GM19395 (cell line): ENCODE data around the gene TPSAB1.
"Not testable (repeated sequence)": the region's sequence is repeated elsewhere in the genome, so short reads cannot be mapped to it uniquely, and the experiment has no call there.

ENCODE experiments used
- ATAC-seq: cut with Tn5 transposase; IDR thresholded peaks from one replicate; pipeline ENCODE4 v1.9.1; 2021; ENCODE audit warnings: mild to moderate bottlenecking, moderate library complexity; ENCODE audit not compliant: unreplicated experiment

The TPSAB1 gene

DNA sequence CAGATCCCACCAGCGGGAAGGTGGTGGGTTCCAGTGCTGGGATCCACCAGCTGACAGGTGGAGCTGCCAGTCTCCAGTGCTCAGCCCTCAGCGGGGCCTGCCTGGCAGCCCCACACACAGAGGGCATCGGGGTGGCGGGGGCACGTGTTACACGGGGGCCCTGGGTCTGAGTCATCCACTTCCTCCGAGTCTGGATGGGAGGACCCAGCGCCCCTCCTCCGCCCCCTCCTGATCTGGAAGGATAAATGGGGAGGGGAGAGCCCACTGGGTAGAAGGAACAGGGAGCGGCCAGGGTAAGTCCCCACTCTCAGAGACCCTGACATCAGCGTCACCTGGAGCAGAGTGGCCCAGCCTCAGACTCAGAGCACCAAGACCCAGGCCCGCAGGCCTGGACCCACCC is at the start of gene TPSAB1:
TSS of gene TPSAB1 (plus strand) at position 270 of the 400 bp plus-strand sequence. CDS start 234 bp downstream, outside the sequence.
- not testable (repeated sequence) for ATAC-seq

DNA sequence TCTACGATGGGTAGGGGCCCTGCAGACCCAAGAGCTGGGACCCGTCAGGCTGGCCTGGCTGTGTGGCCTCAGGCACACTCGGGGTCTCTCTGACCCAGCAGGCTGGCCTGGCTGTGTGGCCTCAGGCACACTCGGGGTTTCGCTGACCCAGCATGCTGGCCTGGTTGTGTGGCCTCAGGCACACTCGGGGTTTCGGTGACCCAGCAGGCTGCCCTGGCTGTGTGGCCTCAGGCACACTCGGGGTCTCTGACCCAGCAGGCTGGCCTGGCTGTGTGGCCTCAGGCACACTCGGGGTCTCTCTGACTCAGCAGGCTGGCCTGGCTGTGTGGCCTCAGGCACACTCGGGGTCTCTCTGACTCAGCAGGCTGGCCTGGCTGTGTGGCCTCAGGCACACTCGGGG is 49.7 kb upstream of the TPSAB1 start:
- not testable (repeated sequence) for ATAC-seq

DNA sequence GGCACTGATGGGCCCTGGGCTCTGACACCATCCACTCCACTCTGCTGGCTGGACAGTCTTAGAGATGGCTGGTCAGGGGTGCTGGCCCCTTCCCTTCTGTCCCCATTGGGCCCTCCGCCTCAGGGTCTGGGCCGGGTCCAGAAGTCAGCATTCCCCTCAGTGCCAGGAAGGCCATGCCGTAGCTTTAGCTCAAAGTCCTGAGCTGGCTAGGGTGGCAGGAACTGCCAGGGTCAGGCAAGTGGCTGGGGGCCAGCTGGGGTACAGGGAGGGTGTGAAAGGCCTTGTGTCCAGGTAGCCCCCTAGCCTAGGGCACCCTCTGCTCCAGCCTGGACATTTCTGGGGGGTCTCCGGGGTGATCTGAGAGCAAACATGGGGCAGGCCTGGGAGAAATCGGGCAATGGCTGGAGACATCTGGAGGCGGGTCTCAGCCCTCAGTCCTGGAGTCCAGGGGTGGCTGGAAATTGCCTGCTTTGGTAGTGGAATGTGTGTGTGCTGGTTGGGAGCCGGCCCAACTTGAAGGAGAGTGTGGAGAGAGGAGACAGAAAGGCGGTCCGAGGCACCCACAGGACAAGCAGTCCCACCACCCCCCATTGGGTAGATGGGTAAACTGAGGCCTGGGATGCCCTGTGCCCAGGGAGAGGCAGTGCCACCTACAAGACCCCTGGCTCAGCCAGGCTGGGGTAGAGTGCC is 48.0 kb upstream of the TPSAB1 start:
- ATAC-seq: no peak

DNA sequence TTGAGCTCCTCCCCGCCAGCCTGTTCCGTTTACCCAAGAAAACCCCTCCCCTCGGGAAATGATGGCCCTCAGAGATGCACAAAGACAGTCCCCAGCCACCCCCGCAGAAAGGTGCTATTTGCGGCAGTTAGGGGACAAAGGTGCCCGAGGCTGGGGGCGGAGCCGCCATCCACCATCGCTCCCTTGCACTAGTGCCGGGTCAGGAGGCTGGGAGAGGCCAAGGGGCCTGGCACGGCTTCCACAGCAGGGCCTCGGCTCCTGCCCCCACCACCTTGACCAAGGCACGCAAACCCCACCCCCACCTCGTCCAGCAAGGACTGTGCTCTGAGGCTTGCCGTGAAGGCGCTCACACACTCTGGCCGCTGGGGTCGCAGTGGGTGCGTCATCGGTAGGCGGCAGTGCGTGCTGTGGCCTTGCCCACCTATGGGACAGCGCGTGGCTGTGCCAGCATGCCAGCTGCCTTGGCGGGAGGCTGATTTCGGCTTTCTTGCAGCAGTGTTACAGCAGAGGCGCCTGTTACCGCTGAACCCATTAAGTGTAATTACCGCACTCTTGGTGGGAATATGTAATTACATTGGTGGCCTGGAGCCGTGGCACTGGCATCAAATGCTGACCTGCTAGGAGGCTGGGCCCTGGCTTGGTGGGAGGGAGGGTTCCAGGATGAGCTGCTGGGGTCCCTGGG is 47.2 kb upstream of the TPSAB1 start:
- ATAC-seq: no peak

DNA sequence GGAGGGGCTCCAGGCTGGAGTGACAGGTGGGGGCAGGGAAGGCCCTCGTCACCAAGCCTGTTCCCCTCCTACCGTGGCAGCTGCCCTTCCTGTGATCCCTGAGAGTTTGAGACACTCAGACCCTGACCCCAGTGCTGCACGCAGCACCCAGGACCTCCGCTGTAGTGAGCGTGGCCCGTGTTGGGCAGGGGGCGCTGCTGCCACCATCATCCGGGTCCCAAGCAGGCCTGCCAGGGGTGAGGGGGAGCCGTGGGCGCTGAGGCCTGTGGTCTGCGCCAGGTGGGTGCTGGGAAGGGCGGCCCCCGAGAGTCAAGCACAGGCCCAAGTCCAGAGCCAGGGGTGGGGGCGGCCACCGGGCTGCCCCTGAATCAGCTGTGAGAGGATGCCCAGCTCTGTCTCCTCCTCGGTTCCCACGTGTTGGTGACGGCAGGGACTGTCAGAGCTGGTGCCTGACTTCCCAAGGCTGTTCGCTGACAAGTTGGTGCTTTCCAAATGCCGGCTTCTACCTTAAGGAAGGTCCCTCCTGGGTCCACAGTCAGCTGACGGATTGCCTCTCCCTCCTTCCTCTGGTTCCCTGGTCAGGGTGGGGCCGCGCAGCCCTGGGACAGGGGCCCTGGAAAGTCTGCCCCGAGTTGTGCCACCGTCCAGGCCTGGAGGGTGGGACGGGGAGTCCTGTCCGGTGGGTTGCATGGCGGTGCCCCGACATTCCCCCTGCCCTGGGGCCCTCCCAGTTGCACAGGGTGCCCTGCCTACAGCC is 46.5 kb upstream of the TPSAB1 start:
- ATAC-seq: no peak

DNA sequence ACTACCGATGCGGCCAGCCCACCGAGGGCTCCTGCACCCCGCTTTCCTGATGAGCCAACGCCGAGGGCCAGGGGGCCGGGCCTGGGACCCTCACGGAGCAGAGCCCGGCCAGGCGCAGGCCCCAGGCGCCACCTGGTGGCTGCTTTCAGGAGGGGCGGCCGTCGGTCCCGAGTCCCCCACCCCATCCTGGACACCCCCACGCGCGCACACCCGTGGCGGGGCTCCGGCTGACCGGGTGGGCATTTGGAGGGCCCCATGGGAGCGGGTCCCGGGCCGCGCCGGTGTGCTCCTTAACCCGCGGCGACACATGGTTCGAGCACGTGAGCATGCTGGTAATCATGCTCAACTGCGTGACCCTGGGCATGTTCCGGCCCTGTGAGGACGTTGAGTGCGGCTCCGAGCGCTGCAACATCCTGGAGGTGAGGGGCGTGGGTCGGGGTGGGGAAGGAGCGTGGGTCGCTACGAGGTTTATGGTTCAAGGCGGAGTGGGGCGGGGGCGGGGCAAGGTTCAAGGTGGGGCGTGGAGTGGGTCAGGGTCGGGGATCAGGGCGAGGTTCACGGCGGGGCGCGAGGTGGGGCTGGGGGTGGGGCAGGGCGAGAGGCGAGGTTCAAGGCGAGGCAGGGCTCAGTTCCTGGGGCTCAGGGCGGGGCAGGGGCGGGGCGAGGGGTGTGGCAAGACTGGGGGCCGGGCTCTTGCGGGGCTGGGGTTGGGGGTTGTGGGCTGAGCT is 45.7 kb upstream of the TPSAB1 start:
- ATAC-seq: no peak

DNA sequence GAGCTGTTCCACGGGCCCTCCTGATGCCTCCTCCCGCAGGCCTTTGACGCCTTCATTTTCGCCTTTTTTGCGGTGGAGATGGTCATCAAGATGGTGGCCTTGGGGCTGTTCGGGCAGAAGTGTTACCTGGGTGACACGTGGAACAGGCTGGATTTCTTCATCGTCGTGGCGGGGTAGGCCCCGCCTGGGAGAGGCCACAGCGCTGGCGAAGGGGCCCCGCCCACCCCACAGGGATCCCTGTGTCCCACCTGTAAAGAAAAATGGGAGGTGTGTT is 45.2 kb upstream of the TPSAB1 start:
- no peak for ATAC-seq

DNA sequence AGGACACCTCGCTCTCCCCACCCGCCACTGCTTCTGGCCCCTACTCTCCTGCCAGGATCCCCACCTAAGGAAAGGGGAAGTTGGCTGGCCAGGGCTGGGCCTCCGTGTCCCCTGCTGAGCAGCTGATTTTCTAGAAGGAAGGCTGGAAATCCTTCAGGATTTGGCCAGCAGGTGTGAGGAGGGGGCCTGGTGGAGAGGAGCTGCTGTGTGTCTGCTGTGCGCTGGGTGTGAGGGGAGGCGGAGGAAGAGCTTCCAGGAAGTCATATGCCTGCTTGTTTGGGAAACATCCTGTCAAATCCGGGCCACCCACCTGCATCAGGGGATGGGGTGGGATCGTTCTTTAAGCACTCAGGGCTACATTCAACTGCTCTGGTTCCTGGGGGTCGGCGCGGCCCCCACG is 44.0 kb upstream of the TPSAB1 start:
- no peak for ATAC-seq

DNA sequence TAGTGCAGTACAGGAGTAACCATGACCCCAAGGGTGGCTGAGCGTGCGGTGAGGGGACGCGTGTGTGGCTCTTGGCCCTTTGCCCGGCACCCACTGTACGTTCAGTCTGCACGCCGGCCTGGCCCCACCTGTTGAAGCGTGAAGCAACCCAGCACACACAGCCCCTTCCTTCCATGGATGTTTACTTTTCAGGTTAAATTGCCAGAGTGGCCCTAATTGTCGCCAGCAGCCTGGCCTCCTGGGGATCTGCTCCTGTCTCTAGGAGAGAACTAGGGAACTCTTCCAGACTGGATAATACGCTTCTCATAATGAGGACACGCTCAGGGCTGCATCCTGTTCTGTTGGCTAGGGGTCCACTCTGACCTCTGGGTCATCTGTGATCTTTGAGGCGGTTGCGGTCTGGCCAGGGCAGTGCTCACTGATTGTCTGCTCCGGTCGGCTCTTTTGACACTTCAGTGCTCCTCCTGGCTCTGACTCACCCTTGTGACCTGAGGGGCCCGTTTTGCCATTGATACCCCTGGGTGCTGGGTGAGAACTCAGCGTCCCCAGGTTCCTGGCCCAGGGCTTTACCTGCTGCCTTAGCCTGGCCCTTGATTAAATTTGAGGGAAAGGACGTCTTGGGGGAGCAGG is 43.2 kb upstream of the TPSAB1 start:
- no peak for ATAC-seq

DNA sequence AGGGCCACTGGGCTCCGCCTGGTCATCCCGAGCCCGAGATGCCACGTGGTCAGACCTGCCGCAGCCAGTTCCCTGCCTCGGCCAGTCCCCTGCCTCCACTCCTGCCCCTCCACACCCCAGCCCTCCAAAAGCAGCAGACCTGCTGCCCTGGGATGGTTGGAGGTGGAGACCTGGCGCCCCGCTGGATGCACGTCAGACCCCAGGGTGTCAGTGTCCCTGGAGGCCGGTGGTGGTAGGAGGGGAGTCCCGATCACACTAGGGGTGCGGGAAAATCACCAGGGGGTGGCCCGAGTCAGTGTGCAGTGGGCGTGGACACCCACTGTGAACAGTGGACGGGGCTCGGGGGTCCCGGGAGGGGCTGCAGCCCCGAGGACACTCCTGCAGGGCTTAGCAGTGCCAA is 42.3 kb upstream of the TPSAB1 start:
- ATAC-seq: no peak

DNA sequence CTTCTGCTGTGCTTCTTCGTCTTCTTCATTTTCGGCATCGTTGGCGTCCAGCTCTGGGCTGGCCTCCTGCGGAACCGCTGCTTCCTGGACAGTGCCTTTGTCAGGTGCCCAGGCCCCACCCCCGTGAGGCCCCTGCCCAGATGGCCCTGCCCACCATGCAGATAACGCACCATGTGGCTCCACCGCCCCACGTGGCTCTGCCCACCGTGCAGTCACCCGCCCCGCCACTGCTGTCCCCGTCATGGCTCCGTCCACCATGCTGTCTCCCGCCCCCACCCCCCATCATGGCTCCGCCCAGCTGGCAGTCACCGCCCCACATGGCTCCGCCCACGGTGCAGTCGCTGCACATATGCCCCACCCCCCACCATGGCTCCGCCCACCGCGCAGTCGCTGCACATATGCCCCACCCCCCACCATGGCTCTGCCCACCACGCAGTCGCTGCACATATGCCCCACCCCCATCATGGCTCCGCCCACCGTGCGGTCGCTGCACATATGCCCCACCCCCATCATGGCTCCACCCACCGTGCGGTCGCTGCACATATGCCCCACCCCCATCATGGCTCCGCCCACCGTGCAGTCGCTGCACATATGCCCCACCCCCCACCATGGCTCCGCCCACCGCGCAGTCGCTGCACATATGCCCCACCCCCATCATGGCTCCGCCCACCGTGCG is 41.7 kb upstream of the TPSAB1 start:
- ATAC-seq: not testable (repeated sequence)

DNA sequence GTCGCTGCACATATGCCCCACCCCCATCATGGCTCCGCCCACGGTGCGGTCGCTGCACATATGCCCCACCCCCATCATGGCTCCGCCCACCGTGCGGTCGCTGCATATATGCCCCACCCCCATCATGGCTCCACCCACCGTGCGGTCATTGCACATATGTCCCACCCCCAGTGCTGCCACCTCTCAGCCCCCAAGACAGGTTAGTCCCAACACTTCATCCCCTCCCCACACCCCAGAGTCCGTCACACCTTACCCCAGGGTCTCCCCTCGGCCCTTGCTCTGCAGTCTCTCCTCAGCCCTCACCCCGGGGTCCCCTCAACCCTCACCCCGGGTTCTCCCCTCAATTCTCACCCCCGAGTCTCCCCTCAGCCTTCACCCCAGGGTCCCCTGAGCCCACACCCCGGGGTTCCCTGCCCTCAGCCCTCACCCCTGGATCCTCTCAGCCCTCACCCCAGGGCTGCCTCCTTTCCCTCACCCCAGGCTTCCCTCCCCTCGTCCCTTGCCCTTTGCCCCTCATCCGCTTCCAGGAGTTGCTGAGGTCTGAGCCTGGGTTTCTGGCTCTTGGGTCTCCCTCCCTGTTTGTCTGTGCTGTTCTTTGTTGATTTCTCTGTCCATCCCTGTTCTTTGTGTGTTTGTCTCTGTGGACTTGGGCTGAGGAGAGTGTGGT is 41.0 kb upstream of the TPSAB1 start:
- ATAC-seq: no peak

DNA sequence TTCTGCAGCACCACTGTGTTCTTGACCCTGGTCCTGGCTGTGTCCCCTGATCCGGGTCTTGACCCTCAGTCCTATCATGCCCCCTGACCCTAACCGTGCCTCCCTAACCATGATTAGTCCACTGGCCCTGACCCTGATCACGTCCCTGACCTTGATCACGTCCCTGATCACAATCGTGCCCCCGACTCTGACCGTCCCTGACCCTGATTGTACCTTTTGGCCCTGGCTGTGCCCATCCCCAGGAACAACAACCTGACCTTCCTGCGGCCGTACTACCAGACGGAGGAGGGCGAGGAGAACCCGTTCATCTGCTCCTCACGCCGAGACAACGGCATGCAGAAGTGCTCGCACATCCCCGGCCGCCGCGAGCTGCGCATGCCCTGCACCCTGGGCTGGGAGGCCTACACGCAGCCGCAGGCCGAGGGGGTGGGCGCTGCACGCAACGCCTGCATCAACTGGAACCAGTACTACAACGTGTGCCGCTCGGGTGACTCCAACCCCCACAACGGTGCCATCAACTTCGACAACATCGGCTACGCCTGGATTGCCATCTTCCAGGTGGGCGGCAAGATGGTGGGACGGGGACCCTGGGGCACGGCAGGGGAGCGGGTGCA is 40.4 kb upstream of the TPSAB1 start:
- no peak for ATAC-seq

DNA sequence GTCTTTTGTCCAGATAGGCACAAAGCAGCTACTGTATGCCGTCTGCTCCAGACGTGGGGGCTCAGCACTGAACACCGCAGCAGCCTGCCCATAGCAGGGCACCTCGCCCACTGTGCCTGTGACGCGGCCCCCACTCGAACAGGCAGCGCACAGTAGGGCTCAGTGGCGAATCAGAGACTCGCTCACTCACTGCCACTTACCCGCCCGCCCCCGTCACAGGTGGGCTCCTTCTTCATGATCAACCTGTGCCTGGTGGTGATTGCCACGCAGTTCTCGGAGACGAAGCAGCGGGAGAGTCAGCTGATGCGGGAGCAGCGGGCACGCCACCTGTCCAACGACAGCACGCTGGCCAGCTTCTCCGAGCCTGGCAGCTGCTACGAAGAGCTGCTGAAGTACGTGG is 39.1 kb upstream of the TPSAB1 start:
- no peak for ATAC-seq

DNA sequence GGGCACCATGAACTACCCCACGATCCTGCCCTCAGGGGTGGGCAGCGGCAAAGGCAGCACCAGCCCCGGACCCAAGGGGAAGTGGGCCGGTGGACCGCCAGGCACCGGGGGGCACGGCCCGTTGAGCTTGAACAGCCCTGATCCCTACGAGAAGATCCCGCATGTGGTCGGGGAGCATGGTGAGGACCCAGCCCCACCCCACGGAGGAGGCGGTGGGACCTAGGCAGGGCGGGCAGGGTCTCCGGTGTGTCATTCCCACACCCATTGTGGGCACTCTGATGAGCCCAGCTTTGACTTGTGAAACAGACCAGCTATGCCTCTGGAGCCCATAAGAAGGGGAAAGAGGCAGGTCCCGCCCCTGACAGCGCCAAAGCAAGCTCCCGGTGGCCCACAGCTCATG is 38.2 kb upstream of the TPSAB1 start:
- ATAC-seq: no peak

DNA sequence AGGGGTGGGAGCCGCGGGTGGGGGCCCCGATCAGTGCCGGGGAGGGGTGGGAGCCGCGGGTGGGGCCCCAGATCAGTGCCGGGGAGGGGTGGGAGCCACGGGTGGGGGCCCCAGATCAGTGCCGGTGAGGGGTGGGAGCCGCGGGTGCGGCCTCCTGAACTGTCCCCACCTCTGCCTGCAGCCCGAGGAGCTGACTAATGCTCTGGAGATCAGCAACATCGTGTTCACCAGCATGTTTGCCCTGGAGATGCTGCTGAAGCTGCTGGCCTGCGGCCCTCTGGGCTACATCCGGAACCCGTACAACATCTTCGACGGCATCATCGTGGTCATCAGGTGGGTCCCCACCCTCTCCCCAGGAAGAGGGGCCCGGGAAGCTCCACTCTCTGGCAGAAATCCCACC is 35.6 kb upstream of the TPSAB1 start:
- ATAC-seq: no peak

DNA sequence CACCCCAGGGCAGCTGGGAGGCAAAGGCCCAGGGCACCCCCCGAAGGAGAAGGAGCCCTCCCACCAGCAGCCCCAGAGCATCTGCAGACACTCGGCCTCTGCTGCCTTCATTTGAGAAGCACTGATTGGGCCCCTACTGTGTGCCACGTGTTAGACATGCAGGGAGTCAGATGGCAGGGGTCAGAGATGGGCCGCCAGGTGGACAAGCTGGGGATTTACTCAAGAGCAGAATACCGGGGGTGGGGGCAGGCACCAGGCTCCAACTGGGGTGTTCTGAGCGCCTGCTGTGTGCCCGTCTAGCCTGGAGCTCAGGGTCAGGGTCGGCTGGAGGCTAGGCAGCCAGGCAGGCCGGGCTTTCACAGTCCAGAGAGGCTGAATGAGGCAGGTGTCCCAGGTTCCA is 34.2 kb upstream of the TPSAB1 start:
- ATAC-seq: no peak

DNA sequence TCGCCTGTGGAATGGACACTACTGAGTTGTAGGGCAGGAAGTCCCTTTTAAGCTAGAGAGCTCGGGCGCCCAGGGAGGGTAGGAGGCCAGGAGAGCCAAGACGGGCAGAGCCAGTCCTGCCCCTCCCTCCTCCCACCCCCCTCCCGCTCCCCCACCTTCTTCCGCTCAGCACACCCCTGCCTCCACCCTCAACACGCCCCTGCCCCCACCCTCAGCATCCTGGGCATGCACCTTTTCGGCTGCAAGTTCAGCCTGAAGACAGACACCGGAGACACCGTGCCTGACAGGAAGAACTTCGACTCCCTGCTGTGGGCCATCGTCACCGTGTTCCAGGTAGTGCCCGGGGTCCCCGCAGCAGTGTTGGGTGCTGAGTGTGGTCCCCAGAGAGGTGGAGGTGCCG is 33.7 kb upstream of the TPSAB1 start:
- no peak for ATAC-seq

DNA sequence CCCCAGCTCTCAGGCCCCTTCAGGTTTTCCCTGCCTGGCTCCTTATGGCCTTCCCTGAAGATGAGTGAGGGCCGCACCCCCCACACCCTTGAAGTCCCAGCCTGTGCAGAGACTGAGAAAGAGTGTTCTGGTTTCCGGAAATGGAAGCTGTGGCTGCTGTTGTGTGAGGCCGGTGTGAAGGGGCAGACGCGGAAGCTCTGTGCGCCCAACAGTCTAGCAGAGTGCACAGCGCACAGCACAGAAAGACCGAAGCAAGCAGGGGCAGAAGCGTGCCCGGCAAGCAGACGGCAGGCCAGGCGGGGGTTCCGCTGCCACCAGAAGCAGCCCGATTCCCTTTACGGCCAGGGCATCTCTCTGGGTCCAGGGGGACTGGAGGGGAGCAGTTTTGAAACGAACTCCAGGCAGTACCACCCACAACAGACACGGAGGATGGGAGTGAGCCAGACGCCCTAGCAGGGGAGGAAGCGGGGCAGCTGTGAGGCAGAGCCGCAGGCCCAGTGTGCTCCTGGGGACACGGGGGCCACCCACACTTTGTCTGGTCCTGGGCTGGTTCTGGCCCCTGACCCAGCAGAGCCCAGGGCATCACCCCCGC is 32.2 kb upstream of the TPSAB1 start:
- no peak for ATAC-seq
